Mucosa of descending colon (tissue), 3 donors: ENCODE results near the gene DPP7. TPM values are rescaled to one million over a fixed set of nuclear protein-coding genes. Genes with fewer than 3 reads are reported as not detected.
A peak's percentile ranks its signal among the peaks of the same experiment; 100 is the strongest.

ENCODE experiments used
- ATAC-seq: fragments of 200-7000 bp; cut with Tn5 transposase; one replicate; pipeline ENCODE4 v1.9.1; 2020; ENCODE audit warnings: mild to moderate bottlenecking, moderate library complexity
- DNase-seq, 3 donors: peaks; one replicate each; pipeline ENCODE4 v3.0.0-alpha.2; 2020
- H3K36me3 ChIP-seq: fragments of 200-600 bp; one replicate; pipeline ENCODE4 v1.8.0; 2021; ENCODE audit warnings: low read depth, mild to moderate bottlenecking
- H3K4me1 ChIP-seq: fragments of 200-600 bp; one replicate; pipeline ENCODE4 v1.8.0; 2021; ENCODE audit warnings: low read depth, mild to moderate bottlenecking
- H3K4me3 ChIP-seq: fragments of 200-600 bp; one replicate; pipeline ENCODE4 v1.8.0; 2021; ENCODE audit warnings: mild to moderate bottlenecking
- H3K9me3 ChIP-seq: fragments of 200-600 bp; one replicate; pipeline ENCODE4 v1.8.0; 2021; ENCODE audit warnings: mild to moderate bottlenecking
- CTCF ChIP-seq: fragments of 200-600 bp; IDR thresholded peaks from one replicate; pipeline ENCODE4 v1.8.0; 2022; ENCODE audit warnings: antibody characterized with exemption, mild to moderate bottlenecking
- intact Hi-C, 2 donors: fragments of 100-400 bp; cut with DNase I in 1 of 2; cut with micrococcal nuclease in 1 of 2; formaldehyde crosslinking; loops; one replicate each; pipeline versions ENCODE4 v1.11.0 to v1.11.1; 2022; cut with DNase I, micrococcal nuclease
- total RNA-seq, 3 donors: library from RNA; stranded (reverse); fragmentation: NEBNext Ultra II Directional in 2 of 3; extraction: Animal tissue kit (Norgen Biotek cat#: 25700) in 2 of 3; gene quantifications; one replicate each; pipeline versions ENCODE4 v1.2.1 to v1.2.4, GENCODE V29; 2021 to 2023
- donor health status: DM: no; HTN: no; CAD: no; lungs with moderate emphysema.
- donor health status: DM: no; HTN: no; CAD: no.
- donor health status: DM: no; HTN: yes; CAD: no.

DPP7 gene
- total RNA-seq, 3 donors from 2014 or later, result 47.0 to 114 (median 51.5) TPM

GRCh38 chr9:137146527-137146918 is 32.0 kb upstream of the DPP7 start:
- no peak for TF ChIP-seq CTCF
- intact Hi-C loops, result no loop called here
- H3K4me1 ChIP-seq, result no peaks in the 10 kb centered on the region
- no peaks in the 10 kb centered on the region for H3K36me3 ChIP-seq
- H3K4me3 ChIP-seq, result no peak overlapping the region
- DNase-seq (peak in 1 of 3 donors; percentile 19), ATAC-seq (no peak)
- H3K9me3 ChIP-seq, result no peaks in the 10 kb centered on the region

- no peak for TF ChIP-seq CTCF
- intact Hi-C loops, result no loop called here
These were observed 31.4 kb upstream of the DPP7 start for GRCh38 chr9:137145731-137146526.

GRCh38 chr9:137143459-137143858 is 28.9 kb upstream of the DPP7 start:
- Histone ChIP-seq H3K9me3 (no peaks in the 10 kb centered on the region), H3K4me1 (no peaks in the 10 kb centered on the region), H3K36me3 (no peaks in the 10 kb centered on the region), H3K4me3 (no peak overlapping the region)
- ATAC-seq (no peak), DNase-seq (no peak)
- intact Hi-C loops, result no loop called here
- no peak for TF ChIP-seq CTCF

More at GRCh38 chr9:137145731-137146526, 31.4 kb upstream of the DPP7 start:
- DNase-seq (peak in 1 of 3 donors; percentile 19), ATAC-seq (no peak)
- no peaks in the 10 kb centered on the region for H3K4me1 ChIP-seq
- no peaks in the 10 kb centered on the region for H3K9me3 ChIP-seq
- H3K4me3 ChIP-seq, result no peak overlapping the region
- H3K36me3 ChIP-seq, result no peaks in the 10 kb centered on the region

- Histone ChIP-seq H3K36me3 (no peaks in the 10 kb centered on the region), H3K4me1 (no peaks in the 10 kb centered on the region), H3K9me3 (no peaks in the 10 kb centered on the region), H3K4me3 (no peak overlapping the region)
- DNase-seq (no peak), ATAC-seq (no peak)
- TF ChIP-seq CTCF, result no peak
- intact Hi-C loops, result no loop called here
These were observed 27.7 kb upstream of the DPP7 start for GRCh38 chr9:137141976-137142936.

GRCh38 chr9:137141050-137141810 is 26.7 kb upstream of the DPP7 start:
- Histone ChIP-seq H3K4me3 (no peak overlapping the region), H3K36me3 (no peaks in the 10 kb centered on the region), H3K9me3 (no peaks in the 10 kb centered on the region), H3K4me1 (no peaks in the 10 kb centered on the region)
- DNase-seq, result no peak
- intact Hi-C loops, result no loop called here
- no peak for TF ChIP-seq CTCF
- ATAC-seq, result no peak
